ENCODE data around the gene BCL2A1. TPM values are rescaled to one million over a fixed set of nuclear protein-coding genes. Genes with fewer than 3 reads are reported as not detected.

Gene BCL2A1
- total RNA-seq, 2 experiments from 2014 or later, result 14.2 to 14.8 TPM

GRCh38 chr15:79987569-79987955 is 16.6 kb upstream of the BCL2A1 start:
- Mint-ChIP-seq H3K27me3 (no peaks in the 10 kb centered on the region), H3K9me3 (no peaks in the 10 kb centered on the region), H3K4me1 (no peaks in the 10 kb centered on the region), H3K27ac (no peak overlapping the region), H3K36me3 (ENCODE audit: low read depth) (no peaks in the 10 kb centered on the region), H3K4me3 (no peak overlapping the region)
- ChIA-PET CTCF (no interaction called here), POLR2A (no interaction called here)
- no peak for DNase-seq

DNA sequence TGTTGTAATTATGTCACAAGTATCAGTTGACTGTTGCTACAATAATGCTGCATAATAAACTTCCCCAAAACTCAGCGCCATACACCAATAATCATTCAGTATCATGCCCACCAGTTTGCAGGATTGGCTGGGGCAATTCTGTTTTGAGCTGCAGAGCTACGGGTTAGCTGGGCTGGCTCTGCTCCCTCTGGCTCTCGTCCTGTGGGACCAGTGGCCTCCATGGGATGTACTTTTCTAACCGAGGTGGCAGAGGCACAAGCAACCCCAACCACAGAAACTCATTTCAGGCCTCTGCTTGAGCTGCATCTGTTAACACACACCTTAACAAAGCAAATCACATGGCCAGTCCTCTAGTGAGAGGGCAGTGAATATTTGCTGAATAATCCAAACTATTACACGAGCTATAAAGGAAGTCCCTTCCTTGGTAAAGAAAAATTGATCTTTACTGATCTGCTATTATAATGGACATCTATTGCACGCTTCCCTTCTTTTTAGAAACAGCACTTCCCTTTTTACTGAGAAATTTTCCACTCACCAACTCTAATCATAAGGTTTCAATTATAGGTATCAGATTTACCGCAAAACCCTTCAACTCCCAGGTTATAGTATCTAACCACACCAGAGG is 10.9 kb upstream of the BCL2A1 start:
- Mint-ChIP-seq H3K9me3 (no peaks in the 10 kb centered on the region), H3K36me3 (ENCODE audit: low read depth) (no peaks in the 10 kb centered on the region), H3K4me1 (peaks cover 6% of the 10 kb centered on the region), H3K27ac (no peak overlapping the region), H3K4me3 (no peak overlapping the region), H3K27me3 (no peaks in the 10 kb centered on the region)
- ChIA-PET POLR2A (no interaction called here), CTCF (interaction anchor here (1.9 kb wide), 1 partner anchor 11 kb away, joined by 4 read pairs; the partner anchor contains the start of gene BCL2A1)
- DNase-seq, result no peak

DNA sequence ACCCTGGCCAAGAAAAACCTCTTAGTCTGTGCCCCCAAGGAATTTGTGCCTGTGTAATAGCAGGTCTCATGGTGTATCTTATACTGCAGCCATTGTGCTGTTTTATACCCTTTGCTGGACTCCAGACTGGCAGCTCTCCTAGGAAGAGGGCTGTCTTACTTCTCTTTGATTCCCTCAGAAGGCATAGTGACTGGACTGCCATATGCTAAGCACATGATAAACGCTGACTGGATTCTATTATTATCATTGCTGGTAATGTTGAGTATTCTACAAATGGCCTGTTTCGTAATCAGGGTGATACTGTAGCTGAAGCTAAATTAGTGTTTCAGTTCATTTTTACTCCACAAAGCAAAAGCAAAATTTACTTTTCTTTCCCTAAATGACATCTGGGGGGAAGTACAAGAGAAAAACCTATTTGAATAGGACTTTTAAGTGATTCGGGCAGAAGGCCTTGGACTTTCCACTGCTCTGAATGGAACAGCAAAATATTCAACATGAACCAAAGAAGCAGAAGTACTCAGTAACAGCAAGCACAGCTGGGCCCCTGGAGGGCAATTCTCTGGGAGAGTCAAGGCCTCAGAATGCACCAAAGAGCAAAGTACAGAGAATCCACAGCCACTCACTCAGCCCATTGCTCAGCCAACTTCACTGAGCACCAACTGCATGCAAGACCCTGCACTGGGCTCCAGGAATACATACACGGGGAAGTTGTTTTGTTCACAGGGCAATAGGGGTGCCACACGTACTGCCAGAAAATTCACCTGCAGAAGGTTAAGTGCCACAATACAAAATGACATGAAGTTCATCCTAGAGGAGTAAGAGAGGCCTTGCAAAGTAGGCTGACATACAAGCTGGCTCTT is 7.9 kb upstream of the BCL2A1 start:
- no peak for DNase-seq
- peaks cover 7% of the 10 kb centered on the region for H3K4me1 Mint-ChIP-seq
- no peak overlapping the region for H3K4me3 Mint-ChIP-seq
- POLR2A ChIA-PET, result no interaction called here
- H3K9me3 Mint-ChIP-seq, result no peaks in the 10 kb centered on the region
- CTCF ChIA-PET, result interaction anchor here (0.7 to 1.5 kb wide), 4 partner anchors 11 to 116 kb away, joined by 3 to 6 read pairs (median 4); no protein-coding TSS in a partner anchor
- H3K36me3 Mint-ChIP-seq (ENCODE audit: low read depth), result no peaks in the 10 kb centered on the region
- no peak overlapping the region for H3K27ac Mint-ChIP-seq
- no peaks in the 10 kb centered on the region for H3K27me3 Mint-ChIP-seq

GRCh38 chr15:79978260-79978654 is 7.3 kb upstream of the BCL2A1 start:
- Mint-ChIP-seq H3K36me3 (ENCODE audit: low read depth) (no peaks in the 10 kb centered on the region), H3K9me3 (no peaks in the 10 kb centered on the region), H3K27ac (no peak overlapping the region), H3K4me1 (peaks cover 13% of the 10 kb centered on the region), H3K27me3 (no peaks in the 10 kb centered on the region), H3K4me3 (no peak overlapping the region)
- DNase-seq, result no peak
- ChIA-PET POLR2A (no interaction called here), CTCF (interaction anchor here (0.7 to 1.5 kb wide), 4 partner anchors 11 to 116 kb away, joined by 3 to 6 read pairs (median 4); no protein-coding TSS in a partner anchor)

DNA sequence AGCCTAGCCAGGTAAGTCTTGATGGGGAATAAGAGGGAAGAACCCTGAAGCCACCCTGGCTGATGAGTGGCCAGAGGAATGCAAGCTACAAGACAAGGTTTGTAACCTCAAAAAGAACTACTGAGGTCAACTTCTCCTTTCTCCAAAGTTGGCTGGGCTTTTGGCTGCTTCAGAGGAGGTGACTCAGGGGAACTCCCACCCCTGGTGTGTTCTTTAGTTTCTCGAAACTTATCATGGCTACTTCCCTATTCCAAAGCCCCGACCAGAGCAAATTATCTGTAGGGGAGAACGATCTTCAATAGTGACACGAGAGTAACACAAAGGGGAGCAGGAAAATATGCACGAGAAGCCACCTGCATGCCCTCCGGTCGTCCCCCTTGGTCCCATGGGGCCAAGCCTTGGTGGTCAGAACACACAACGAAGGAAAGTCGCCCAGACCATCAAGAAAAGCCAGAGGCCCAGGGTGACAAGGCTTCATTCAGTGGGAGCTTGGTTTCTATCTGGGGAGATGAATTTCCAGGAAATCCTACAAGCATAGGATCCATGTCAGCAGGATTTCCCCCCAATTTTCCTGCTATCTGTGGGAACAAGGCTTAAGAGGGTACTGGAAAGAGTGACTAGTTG is 6.5 kb upstream of the BCL2A1 start:
- peaks cover 19% of the 10 kb centered on the region for H3K4me1 Mint-ChIP-seq
- no peak overlapping the region for H3K27ac Mint-ChIP-seq
- H3K27me3 Mint-ChIP-seq, result no peaks in the 10 kb centered on the region
- H3K9me3 Mint-ChIP-seq, result no peaks in the 10 kb centered on the region
- DNase-seq, result no peak
- H3K4me3 Mint-ChIP-seq, result no peak overlapping the region
- H3K36me3 Mint-ChIP-seq (ENCODE audit: low read depth), result peaks cover 1% of the 10 kb centered on the region
- ChIA-PET CTCF (interaction anchor here (1.1 to 1.5 kb wide), 3 partner anchors 10 to 115 kb away, joined by 3 to 6 read pairs (median 4); no protein-coding TSS in a partner anchor), POLR2A (no interaction called here)

GRCh38 chr15:79973456-79974195 is 2.6 kb upstream of the BCL2A1 start:
- no peaks in the 10 kb centered on the region for H3K27me3 Mint-ChIP-seq
- DNase-seq, result peak; percentile 52
- peaks cover 5% of the 10 kb centered on the region for H3K9me3 Mint-ChIP-seq
- peaks cover 5% of the 10 kb centered on the region for H3K36me3 Mint-ChIP-seq (ENCODE audit: low read depth)
- H3K4me1 Mint-ChIP-seq, result peaks cover 37% of the 10 kb centered on the region
- H3K27ac Mint-ChIP-seq, result no peak overlapping the region
- ChIA-PET POLR2A (no interaction called here), CTCF (interaction anchor here (1.3 kb wide), 1 partner anchor 20 kb away, joined by 5 read pairs; no protein-coding TSS in a partner anchor)
- no peak overlapping the region for H3K4me3 Mint-ChIP-seq

DNA sequence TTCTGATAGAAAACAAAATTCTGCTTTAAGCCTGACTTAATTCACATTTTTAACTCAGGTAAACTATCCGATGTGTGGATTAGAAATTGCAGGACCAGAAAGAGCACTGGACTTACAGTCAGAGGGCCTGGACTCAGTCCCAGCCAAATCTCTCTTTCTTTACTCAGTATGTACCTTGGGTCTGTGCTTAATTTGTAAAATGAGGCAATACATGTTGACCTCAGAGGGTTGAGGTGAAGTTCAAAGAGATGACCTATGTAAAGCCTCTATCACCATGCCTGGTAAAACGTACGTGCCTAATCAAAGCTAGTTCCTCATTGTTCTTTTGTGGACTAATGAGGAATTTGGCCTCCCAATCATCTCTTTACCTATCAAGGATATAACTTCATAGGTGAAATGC is 1.9 kb upstream of the BCL2A1 start:
- POLR2A ChIA-PET, result no interaction called here

DNA sequence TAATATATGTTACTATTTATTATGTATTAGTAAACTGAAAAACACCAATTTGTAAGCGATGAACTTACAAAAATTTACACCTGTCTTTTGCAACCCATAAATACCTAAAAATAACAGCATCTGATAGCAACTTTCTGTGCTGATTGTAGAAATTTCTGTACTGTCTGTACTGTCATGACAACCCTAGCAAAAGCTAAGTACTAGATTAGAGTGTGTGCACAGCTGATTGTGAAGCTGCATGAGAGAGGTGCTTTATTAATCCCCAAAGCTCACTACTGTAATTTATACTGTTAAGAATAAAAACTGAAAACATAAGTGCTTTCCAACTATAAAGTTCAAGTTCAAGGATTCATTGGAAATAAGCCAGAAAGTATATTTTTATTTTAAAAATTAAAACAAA is 815 bp downstream of the BCL2A1 start:
- H3K27ac Mint-ChIP-seq, result peak overlapping the region; percentile 91
- H3K4me3 Mint-ChIP-seq, result peak overlapping the region; percentile 82
- DNase-seq, result no peak
- peaks cover 64% of the 10 kb centered on the region for H3K4me1 Mint-ChIP-seq
- H3K9me3 Mint-ChIP-seq, result peaks cover 5% of the 10 kb centered on the region
- H3K27me3 Mint-ChIP-seq, result no peaks in the 10 kb centered on the region
- CTCF ChIA-PET, result interaction anchor here (2.4 kb wide), 1 partner anchor 19 kb away, joined by 6 read pairs; no protein-coding TSS in a partner anchor
- POLR2A ChIA-PET, result interaction anchor here (2.4 kb wide), 1 partner anchor 47 kb away, joined by 9 read pairs; no protein-coding TSS in a partner anchor
- H3K36me3 Mint-ChIP-seq (ENCODE audit: low read depth), result peaks cover 13% of the 10 kb centered on the region

More for the DNA sequence above, 1.9 kb upstream of the BCL2A1 start:
- no peak for DNase-seq
- Mint-ChIP-seq H3K4me1 (peaks cover 40% of the 10 kb centered on the region), H3K27me3 (no peaks in the 10 kb centered on the region), H3K27ac (peak overlapping the region; percentile 38), H3K4me3 (no peak overlapping the region), H3K36me3 (ENCODE audit: low read depth) (peaks cover 5% of the 10 kb centered on the region), H3K9me3 (peaks cover 5% of the 10 kb centered on the region)
- CTCF ChIA-PET, result interaction anchor here (1.3 kb wide), 1 partner anchor 21 kb away, joined by 5 read pairs; no protein-coding TSS in a partner anchor

DNA sequence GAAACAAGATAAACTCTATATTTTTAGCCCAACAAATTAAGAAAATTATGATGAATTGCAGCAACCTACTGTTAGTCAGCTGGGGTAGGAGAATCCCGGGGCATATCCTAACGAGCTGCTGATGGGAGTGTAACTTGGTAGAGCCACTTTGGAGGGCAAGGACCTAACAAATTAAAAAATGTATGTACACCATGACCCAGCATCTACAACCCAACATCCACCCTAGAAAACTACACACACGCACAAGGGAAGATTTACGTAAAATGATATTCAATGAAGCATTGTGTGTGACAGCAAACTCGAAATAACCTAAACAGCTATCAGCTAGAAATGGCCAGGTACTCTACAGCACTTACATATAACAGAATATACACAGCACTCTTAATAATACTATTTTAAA is 1.9 kb downstream of the BCL2A1 start:
- peaks cover 9% of the 10 kb centered on the region for H3K9me3 Mint-ChIP-seq
- DNase-seq, result no peak
- ChIA-PET POLR2A (interaction anchor here (0.7 to 1.2 kb wide), 2 partner anchors 45 to 1096 kb away, joined by 4 to 7 read pairs; no protein-coding TSS in a partner anchor), CTCF (interaction anchor here (0.7 to 2.4 kb wide), 2 partner anchors 20 to 651 kb away, joined by 3 to 6 read pairs; no protein-coding TSS in a partner anchor)
- peak overlapping the region; percentile 81 for H3K27ac Mint-ChIP-seq
- peaks cover 18% of the 10 kb centered on the region for H3K36me3 Mint-ChIP-seq (ENCODE audit: low read depth)
- peaks cover 70% of the 10 kb centered on the region for H3K4me1 Mint-ChIP-seq
- H3K27me3 Mint-ChIP-seq, result no peaks in the 10 kb centered on the region
- H3K4me3 Mint-ChIP-seq, result peak overlapping the region; percentile 80

GRCh38 chr15:79967298-79968182 is 3.5 kb downstream of the BCL2A1 start:
- ChIA-PET CTCF (interaction anchor here (0.6 to 1.6 kb wide), 4 partner anchors 11 to 114 kb away, joined by 3 to 6 read pairs (median 4); no protein-coding TSS in a partner anchor), POLR2A (interaction anchor here (0.5 kb wide), 1 partner anchor 1094 kb away, joined by 3 read pairs; no protein-coding TSS in a partner anchor)
- Mint-ChIP-seq H3K4me1 (peaks cover 57% of the 10 kb centered on the region), H3K36me3 (ENCODE audit: low read depth) (peaks cover 18% of the 10 kb centered on the region), H3K27ac (peak overlapping the region; percentile 88), H3K27me3 (no peaks in the 10 kb centered on the region), H3K4me3 (peak overlapping the region; percentile 80), H3K9me3 (peaks cover 9% of the 10 kb centered on the region)
- DNase-seq, result peak; percentile 16

GRCh38 chr15:79966634-79967297 is 4.2 kb downstream of the BCL2A1 start:
- H3K4me3 Mint-ChIP-seq, result peak overlapping the region; percentile 80
- H3K4me1 Mint-ChIP-seq, result peaks cover 60% of the 10 kb centered on the region
- ChIA-PET POLR2A (interaction anchor here (0.5 to 1.3 kb wide), 2 partner anchors 44 to 1093 kb away, joined by 3 read pairs; no protein-coding TSS in a partner anchor), CTCF (interaction anchor here (1.6 kb wide), 1 partner anchor 12 kb away, joined by 6 read pairs; no protein-coding TSS in a partner anchor)
- peak overlapping the region; percentile 88 for H3K27ac Mint-ChIP-seq
- H3K36me3 Mint-ChIP-seq (ENCODE audit: low read depth), result peaks cover 18% of the 10 kb centered on the region
- H3K9me3 Mint-ChIP-seq, result peaks cover 9% of the 10 kb centered on the region
- no peaks in the 10 kb centered on the region for H3K27me3 Mint-ChIP-seq
- DNase-seq, result no peak

All from activated CD4-positive, alpha-beta T cell treated with anti-CD3 and anti-CD28 coated beads, Interleukin-2, amount 10 ng/mL, durations not matched to agents 7 days and 5 days (primary cell).